Fibroblast of skin of abdomen (primary cell): ENCODE measurements around the gene SLC39A5. TPM values are rescaled to one million over a fixed set of nuclear protein-coding genes. Genes with fewer than 3 reads are reported as not detected.
A peak's percentile ranks its signal among the peaks of the same experiment; 100 is the strongest.

Experiments
- DNase-seq: peaks from one replicate; pipeline ENCODE4 v3.0.0-alpha.2; 2013
- polyA plus RNA-seq, 2 experiments: library from polyadenylated mRNA; unstranded; fragments of 120-200 nt; gene quantifications; one replicate each; pipeline ENCODE4 v1.2.1, GENCODE V29; 2013; ENCODE audit not compliant: insufficient read length in 2 of 2

SLC39A5 gene
- 0.33 TPM for polyA plus RNA-seq (2013, experiment 1 of 2; ENCODE audit: insufficient read length)
- not detected for polyA plus RNA-seq (2013, experiment 2 of 2; ENCODE audit: insufficient read length)

DNA sequence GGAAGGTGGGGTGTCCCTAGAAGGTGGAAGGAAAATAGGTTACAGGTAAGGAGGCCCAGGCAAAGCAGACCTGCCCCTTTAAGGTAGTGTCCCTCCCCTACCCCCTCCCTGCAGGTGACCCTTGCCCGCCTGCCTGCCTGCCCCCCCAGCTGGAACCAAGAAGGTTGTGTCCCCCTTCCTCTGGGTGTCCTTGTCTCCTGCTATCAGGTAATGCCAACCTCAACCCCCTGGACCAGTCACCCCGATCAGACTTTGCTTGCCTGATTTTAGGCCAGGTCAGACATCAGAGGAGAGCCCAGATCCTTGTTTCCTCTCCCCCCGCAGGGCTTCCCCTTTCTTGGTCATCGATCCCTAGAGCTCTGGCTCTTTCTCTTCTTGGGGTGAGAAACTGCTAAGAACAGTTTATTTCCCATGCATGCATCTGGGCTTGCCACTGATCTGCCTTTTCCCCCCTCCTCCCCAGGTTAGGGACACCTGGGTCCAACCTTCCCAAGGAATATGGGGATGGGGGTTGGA, at the start of gene SLC39A5:
Gene SLC39A5, plus strand, starts transcription at position 136 of the 516 bp plus-strand sequence. CDS start 1,224 bp downstream, outside the sequence.
- no peak for DNase-seq

DNA sequence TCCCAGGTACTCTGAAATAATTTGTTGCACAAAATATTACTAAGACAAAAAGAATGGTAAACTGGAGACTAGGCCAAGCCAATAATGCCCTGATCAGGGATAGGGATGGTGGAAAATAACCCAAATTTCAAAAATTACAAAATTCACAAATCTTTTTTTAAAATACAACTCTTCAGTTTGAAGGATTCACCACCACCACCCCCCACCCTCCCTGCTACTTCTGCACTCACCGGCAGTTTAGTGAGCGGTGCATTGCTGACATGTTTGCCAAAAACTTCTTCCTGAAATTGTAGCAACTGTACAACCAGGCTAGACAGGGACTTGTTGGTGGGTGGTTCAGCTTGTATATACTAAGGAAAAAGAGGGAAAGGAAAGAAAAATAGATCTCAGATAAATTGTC, 42.9 kb upstream of the SLC39A5 start:
- DNase-seq: no peak

- DNase-seq: no peak
These were observed 41.6 kb upstream of the SLC39A5 start for GRCh38 chr12:56188131-56188777.

- no peak for DNase-seq
These were observed 41.1 kb upstream of the SLC39A5 start for GRCh38 chr12:56188778-56189098.

DNA sequence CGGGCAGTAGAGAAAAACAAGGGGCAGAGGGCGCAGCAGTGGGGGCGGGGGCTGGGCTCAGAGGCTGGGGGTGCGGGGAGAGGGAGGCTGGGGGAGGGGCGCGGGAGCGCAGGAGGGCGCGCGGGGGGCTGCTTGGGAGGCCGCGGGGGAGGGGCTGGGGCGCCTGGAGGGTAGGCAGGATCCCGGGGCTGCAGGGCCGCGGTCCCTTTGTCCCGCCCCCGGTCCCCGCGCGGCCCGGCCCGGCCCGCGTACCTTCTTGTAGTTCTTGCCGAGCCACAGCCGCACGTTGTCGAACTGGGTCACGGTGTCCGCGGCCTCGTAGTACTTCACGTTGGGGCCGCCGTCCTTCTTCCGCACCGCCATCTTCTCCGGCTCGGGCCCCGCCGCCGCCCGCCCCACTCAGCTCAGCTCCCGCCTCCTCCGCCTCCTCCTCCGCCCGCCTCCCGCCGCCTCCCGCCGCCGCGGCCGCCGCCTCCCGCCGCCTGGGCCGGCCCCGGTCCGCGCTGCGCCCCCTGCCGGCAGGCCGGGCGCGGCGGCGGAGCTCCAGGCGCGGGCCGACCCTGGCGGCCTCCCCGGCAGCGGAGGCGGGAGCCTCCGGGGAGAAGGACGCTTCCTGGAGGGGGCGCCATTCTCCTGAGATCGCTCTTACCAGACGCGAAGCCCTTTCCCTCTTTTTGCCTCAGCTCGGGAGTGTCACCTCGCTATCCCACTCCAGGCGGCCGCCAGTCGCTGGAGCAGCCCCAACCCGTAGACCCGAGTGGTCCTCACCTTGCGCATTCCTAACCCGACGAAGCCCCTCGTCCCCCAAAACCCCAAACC, 40.5 kb upstream of the SLC39A5 start, which contains the start of gene SMARCC2:
Gene SMARCC2, minus strand, starts transcription at position 385 of the 819 bp plus-strand sequence. Its CDS starts 22 bp downstream, at position 363.
- peak; percentile 86 for DNase-seq

GRCh38 chr12:56189918-56190694, 39.7 kb upstream of the SLC39A5 start:
- DNase-seq: peak; percentile 85

GRCh38 chr12:56190695-56191155, 39.1 kb upstream of the SLC39A5 start:
- no peak for DNase-seq

- DNase-seq: no peak
These were observed 37.3 kb upstream of the SLC39A5 start for GRCh38 chr12:56192582-56192981.

- DNase-seq: peak; percentile 83
These were observed 36.7 kb upstream of the SLC39A5 start for GRCh38 chr12:56193025-56193578.

DNA sequence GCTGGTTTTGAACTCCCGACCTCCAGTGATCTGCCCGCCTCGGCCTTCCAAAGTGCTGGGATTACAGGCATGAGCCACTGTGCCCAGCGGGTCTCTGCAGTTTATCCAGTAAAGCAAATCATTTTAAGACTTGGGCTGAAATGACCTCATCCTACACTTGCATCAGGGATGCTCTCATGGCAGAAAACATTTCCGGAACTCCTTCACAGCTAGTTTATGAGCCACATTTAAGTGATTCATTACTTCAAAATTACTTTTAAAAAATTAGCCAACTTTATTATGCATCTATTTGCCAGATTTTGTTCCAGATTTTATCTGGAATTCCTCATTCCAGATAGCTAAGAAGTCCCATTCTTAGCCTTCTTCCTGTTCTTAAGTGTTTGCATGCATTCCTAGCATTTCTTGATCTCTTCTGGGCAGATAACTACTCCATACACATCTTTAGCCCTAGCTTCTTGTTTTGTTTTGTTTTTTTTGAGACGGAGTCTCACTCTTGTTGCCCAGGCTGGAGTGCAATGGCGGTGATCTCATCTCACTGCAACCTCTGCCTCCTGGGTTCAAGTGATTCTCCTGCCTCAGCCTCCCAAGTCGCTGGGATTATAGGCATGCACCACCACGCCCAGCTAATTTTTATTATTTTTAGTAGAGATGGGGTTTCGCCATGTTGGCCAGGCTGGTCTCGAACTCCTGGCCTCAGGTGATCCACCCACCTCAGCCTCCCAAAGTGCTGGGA, 32.9 kb upstream of the SLC39A5 start:
- DNase-seq: peak; percentile 93

GRCh38 chr12:56197921-56198635, 31.8 kb upstream of the SLC39A5 start:
- DNase-seq: no peak

- peak; percentile 10 for DNase-seq
These were observed 31.0 kb upstream of the SLC39A5 start for GRCh38 chr12:56198836-56199235.

DNA sequence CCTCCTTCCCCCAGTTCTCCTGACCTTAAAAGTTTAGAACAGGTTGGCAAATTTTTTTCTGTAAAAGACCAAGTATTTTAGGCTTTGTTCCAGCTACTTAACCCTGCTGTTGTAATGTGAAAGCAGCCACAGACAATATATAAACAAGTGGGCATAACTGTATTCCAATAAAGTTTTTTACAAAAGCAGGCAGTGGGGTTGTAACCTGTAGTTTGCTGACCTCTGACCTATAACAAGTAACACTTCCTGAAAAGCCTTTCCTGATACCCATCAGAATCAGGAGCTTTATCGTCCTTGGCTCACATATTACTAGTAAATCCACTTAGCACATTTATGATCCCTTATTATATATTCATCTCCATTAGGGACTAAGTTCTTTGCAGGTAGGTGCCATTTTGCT, 27.5 kb upstream of the SLC39A5 start:
- no peak for DNase-seq

DNA sequence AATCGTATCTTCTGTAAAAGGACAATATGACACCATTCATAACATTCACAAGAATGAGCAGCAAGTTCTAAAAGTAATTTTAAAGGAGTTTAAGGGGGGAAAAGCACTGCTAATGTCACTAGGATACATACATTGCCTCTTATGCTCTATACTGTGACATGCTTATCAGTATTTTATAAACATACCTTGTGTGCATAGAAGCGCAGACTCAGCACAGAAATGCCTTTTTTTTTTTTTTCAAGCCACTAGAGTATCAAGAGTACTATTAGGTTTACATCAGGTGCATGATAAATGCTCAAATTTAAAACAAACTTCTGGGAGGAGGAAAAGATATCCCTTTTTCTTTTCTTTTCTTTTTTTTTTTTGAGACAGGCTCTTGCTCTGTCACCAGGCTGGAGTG, 27.0 kb upstream of the SLC39A5 start:
- DNase-seq: no peak

DNA sequence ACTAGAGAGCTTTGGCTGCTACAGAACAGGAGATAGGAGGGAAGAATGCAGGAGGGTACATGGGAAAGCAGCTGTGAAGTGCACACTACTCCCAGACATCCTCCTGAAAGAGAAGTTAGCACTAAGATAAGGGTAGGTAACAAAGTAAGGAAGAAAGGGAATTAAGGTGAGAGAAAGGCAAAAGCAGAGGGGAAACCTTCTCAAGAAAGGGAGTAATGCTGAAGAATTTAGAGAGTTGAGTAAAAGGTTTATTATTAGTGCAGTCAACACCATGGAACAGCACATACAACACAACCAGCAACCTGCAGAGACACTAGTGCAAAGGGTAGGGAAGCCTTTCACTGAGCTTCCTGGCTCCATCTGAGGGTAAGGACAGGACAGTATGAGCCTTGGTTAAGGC, 25.6 kb upstream of the SLC39A5 start:
- no peak for DNase-seq

- no peak for DNase-seq
These were observed 24.4 kb upstream of the SLC39A5 start for GRCh38 chr12:56205445-56205844.

DNA sequence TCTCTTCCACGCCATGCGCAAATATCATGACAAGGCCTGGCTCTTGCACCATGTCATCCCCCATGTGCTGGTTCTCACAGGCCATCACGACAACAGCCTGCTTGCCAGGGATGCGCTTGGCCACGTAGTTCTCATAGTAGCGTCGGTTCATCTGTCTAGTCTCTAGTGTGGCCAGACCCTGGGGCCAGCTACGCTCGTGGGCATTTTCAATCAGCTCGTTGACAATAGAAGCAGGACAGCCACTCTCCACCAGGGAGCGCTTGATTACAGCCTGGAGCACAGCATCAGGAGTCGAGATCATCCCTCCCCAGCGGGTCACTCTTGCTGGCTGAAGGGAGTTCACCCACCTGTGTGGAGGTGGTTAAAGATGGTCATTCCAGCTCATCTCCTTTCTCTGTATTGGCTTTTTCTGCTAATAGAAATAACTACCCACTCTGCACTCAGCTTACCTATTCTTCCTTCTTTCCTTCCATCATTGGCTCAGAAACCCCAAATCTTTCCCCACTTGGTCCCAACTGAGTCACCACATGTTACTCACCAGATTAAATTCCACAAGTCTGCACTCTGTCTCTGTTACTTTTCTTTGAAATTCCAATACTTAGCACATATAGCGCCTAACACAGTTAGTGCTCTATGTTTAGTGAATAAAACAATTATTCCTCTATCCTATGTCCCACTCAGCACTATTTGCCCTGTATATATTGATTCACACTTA, 23.2 kb upstream of the SLC39A5 start:
- DNase-seq: peak; percentile 50

DNA sequence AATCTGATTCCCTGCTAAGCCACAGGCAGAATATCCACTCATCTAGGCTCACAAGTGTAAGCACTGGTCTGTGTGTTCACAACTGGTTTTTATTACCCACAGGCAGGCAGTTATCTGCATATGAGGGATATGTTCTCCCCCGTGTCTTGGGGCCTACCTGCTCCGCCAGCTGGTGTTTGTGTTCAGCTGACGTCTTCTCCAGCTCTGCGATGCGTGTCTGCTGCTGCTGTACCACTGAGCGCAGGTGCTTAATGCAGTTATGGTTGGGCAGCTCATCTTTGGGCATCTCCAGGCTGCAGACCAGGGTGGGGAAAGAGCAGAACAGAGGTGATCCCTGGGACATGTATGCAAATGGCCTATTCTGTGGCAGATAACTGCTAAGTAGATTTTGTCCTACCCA, 21.8 kb upstream of the SLC39A5 start:
- DNase-seq: no peak

GRCh38 chr12:56212361-56212760, 17.5 kb upstream of the SLC39A5 start:
- DNase-seq: no peak

- no peak for DNase-seq
These were observed 16.0 kb upstream of the SLC39A5 start for GRCh38 chr12:56213878-56214277.
